ENCODE data around the gene NBPF4.

DNA sequence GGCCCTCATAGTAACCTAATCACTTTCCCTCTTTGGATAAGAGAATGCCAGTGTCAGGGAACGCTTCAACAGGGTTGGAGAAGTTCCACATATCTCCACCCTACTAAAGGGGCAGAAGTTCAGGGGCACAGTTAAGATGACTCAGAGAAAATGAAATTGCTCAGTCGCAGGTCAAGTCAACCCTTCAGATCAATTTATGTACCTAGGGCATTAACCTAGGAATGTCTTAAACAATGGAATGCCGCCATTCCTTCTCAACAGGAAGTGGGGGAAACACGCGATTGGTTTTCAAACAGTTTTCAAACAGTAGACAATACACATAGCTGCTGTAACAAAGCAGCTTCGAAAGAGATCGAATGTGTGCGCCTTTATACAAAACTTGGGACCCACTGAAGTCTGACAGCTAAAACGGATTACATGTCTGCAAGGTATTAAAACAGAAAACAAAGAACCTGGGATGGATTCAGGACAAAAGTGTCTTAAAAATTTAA lies 44.6 kb downstream of the NBPF4 start:
- TF ChIP-seq, protein P1, sequence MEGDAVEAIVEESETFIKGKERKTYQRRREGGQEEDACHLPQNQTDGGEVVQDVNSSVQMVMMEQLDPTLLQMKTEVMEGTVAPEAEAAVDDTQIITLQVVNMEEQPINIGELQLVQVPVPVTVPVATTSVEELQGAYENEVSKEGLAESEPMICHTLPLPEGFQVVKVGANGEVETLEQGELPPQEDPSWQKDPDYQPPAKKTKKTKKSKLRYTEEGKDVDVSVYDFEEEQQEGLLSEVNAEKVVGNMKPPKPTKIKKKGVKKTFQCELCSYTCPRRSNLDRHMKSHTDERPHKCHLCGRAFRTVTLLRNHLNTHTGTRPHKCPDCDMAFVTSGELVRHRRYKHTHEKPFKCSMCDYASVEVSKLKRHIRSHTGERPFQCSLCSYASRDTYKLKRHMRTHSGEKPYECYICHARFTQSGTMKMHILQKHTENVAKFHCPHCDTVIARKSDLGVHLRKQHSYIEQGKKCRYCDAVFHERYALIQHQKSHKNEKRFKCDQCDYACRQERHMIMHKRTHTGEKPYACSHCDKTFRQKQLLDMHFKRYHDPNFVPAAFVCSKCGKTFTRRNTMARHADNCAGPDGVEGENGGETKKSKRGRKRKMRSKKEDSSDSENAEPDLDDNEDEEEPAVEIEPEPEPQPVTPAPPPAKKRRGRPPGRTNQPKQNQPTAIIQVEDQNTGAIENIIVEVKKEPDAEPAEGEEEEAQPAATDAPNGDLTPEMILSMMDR (IDR thresholded peaks at IDR 0.05) = no peak
- TF ChIP-seq POLR2A (IDR thresholded peaks at IDR 0.05) = no peak
